Panc1 (cell line): ENCODE results near the gene ITPR2. TPM values are rescaled to one million over a fixed set of nuclear protein-coding genes. Genes with fewer than 3 reads are reported as not detected.

Experiments used
- ATAC-seq: fragments of 200-7000 bp; cut with Tn5 transposase; 2 replicates; pipeline ENCODE4 v1.9.1; 2020; ENCODE audit warnings: mild to moderate bottlenecking, moderate library complexity
- BruUV-seq: library from RNA; stranded (reverse); fragments of 400-500 nt; replicated peaks from 2 replicates; lab custom pipeline; 2021; lab: Mats Ljungman, UMichigan
- CTCF ChIA-PET: fragments of 300-600 bp; sonication (Branson Sonifier 250); formaldehyde crosslinking; loops from one replicate; lab custom pipeline; 2022; ENCODE audit warnings: antibody characterized with exemption; lab: Charles Lee
- POLR2A ChIA-PET: fragments of 300-600 bp; sonication (Branson Sonifier 250); formaldehyde crosslinking; loops from one replicate; lab custom pipeline; 2022; ENCODE audit warnings: antibody characterized with exemption; lab: Charles Lee
- DNase-seq: peaks from one replicate; pipeline ENCODE4 v3.0.0-alpha.2; 2010; ENCODE audit warnings: low read depth, low spot score
- H3K27ac ChIP-seq: 2 replicates; pipeline ENCODE4 v1.5.1; 2011; ENCODE audit warnings: mild to moderate bottlenecking, low read length, inconsistent platforms
- H3K27me3 ChIP-seq: fragments of 200-500 bp; sonication (Bioruptor generic); 2 replicates; pipeline ENCODE4 v1.6.0; 2014; ENCODE audit warnings: low read length, inconsistent platforms; ENCODE audit not compliant: control insufficient read depth, insufficient read depth
- H3K36me3 ChIP-seq: fragments of 200-500 bp; sonication (Bioruptor generic); 2 replicates; pipeline ENCODE4 v1.5.1; 2014; ENCODE audit warnings: inconsistent platforms, mild to moderate bottlenecking, low read length, moderate library complexity; ENCODE audit not compliant: control insufficient read depth, insufficient read depth
- H3K4me1 ChIP-seq: 2 replicates; pipeline ENCODE4 v1.5.1; 2011; ENCODE audit warnings: inconsistent platforms, mild to moderate bottlenecking, low read length, moderate library complexity; ENCODE audit not compliant: control insufficient read depth, insufficient read depth
- H3K4me3 ChIP-seq, 2 experiments: 2 replicates each; pipeline ENCODE4 v1.5.1; 2011 to 2012; ENCODE audit warnings: low read depth in 2 of 2, low read length in 2 of 2, mild to moderate bottlenecking in 2 of 2, inconsistent platforms in 1 of 2, moderate library complexity in 1 of 2
- H3K9me3 ChIP-seq: fragments of 200-500 bp; sonication (Bioruptor generic); 2 replicates; pipeline ENCODE4 v1.5.1; 2014; ENCODE audit warnings: low read depth, mild to moderate bottlenecking, inconsistent platforms, low read length, moderate library complexity; ENCODE audit not compliant: control insufficient read depth, insufficient read depth
- CTCF ChIP-seq: fragments of 450-650 bp; IDR thresholded peaks from 2 replicates; pipeline ENCODE4 v1.5.1; 2017; ENCODE audit warnings: mild to moderate bottlenecking
- POLR2AphosphoS5 ChIP-seq: IDR thresholded peaks from 2 replicates; pipeline ENCODE4 v1.6.1; 2012; ENCODE audit warnings: mild to moderate bottlenecking, low read depth, low read length, moderate library complexity
- REST ChIP-seq, 2 experiments: IDR thresholded peaks; 2 replicates each; pipeline ENCODE4 v1.6.1; 2011 to 2012; ENCODE audit warnings: low read depth in 2 of 2, control low read depth in 1 of 2, low read length in 1 of 2, mild to moderate bottlenecking in 1 of 2, moderate library complexity in 1 of 2; ENCODE audit not compliant: insufficient read depth in 1 of 2
- SIN3A ChIP-seq: IDR thresholded peaks from 2 replicates; pipeline ENCODE4 v1.6.1; 2012; ENCODE audit warnings: low read depth, mild to moderate bottlenecking, low read length, moderate library complexity, borderline replicate concordance; ENCODE audit not compliant: insufficient read depth
- TCF7L2 ChIP-seq: IDR thresholded peaks from 2 replicates; pipeline ENCODE4 v1.6.1; 2011; ENCODE audit warnings: mild to moderate bottlenecking, low read depth, low read length, inconsistent platforms
- in situ Hi-C: cut with HindIII; loops from 2 replicates; pipeline ENCODE4 v1.10.0; 2016; ENCODE audit warnings: low sequenced_read_pairs, low pct_unique_long_range_greater_than_20kb
- intact Hi-C: fragments of 100-400 bp; cut with micrococcal nuclease; formaldehyde crosslinking; loops from one replicate; pipeline ENCODE4 v1.10.0; 2022; ENCODE audit not compliant: unreplicated experiment
- total RNA-seq: library from RNA; stranded (reverse); gene quantifications from one replicate; pipeline ENCODE4 v1.2.1, GENCODE V29; 2021; ENCODE audit not compliant: unreplicated experiment

ITPR2 gene
- total RNA-seq, 1 experiment from 2014 or later = 41.8 TPM

GRCh38 chr12:26872625-26873024 is 39.6 kb upstream of the ITPR2 start:
- H3K4me1 ChIP-seq = no peaks in the 10 kb centered on the region
- POLR2A ChIA-PET = no interaction called here
- no TSS peak for BruUV-seq
- no peak overlapping the region for H3K4me3 ChIP-seq
- intact Hi-C loops = no loop called here
- H3K27ac ChIP-seq = no peak overlapping the region
- H3K9me3 ChIP-seq = no peaks in the 10 kb centered on the region
- in situ Hi-C loops = no loop called here
- TF ChIP-seq TCF7L2 (no peak), SIN3A (no peak), REST (IDR thresholded peaks at IDR 0.05; ENCODE audit: insufficient read depth in 1 of 2, low read depth in 2 of 2, low read length in 1 of 2) (no peak), CTCF (no peak), POLR2AphosphoS5 (no peak)
- DNase-seq (no peak), ATAC-seq (no peak)
- H3K27me3 ChIP-seq = no peaks in the 10 kb centered on the region; the same call in 1 of the 2 replicates
- H3K36me3 ChIP-seq = no peaks in the 10 kb centered on the region
- CTCF ChIA-PET = no interaction called here

- no peak for TF ChIP-seq CTCF
Observed at GRCh38 chr12:26871985-26872384, 39.0 kb upstream of the ITPR2 start.

More at GRCh38 chr12:26871985-26872384, 39.0 kb upstream of the ITPR2 start:
- DNase-seq (no peak), ATAC-seq (no peak)
- no peaks in the 10 kb centered on the region for H3K9me3 ChIP-seq
- no peaks in the 10 kb centered on the region for H3K36me3 ChIP-seq
- in situ Hi-C loops (no loop called here), intact Hi-C loops (no loop called here)
- ChIA-PET POLR2A (no interaction called here), CTCF (no interaction called here)
- no peaks in the 10 kb centered on the region; the same call in 1 of the 2 replicates for H3K27me3 ChIP-seq
- H3K27ac ChIP-seq = no peak overlapping the region
- H3K4me3 ChIP-seq = no peak overlapping the region
- no peaks in the 10 kb centered on the region for H3K4me1 ChIP-seq
- BruUV-seq = no TSS peak
